ENCODE measurements around the gene CFAP46. TPM values are rescaled to one million over a fixed set of nuclear protein-coding genes. Genes with fewer than 3 reads are reported as not detected.

Gene CFAP46
- total RNA-seq, 4 donors from 2014 or later: 0.19 to 0.92 (median 0.54) TPM

- Histone ChIP-seq H3K27me3 (peaks cover 0 to 49% (median 0%) of the 10 kb centered on the region in 4 donors), H3K36me3 (no peaks in the 10 kb centered on the region), H3K27ac (no peak overlapping the region), H3K4me3 (no peak overlapping the region), H3K4me1 (peaks cover 0 to 12% (median 0%) of the 10 kb centered on the region in 3 donors), H3K9me3 (no peaks in the 10 kb centered on the region)
- DNase-seq: no peak
- 90 to 96% methylated on average over 20 to 22 of the region's 22 CpGs for WGBS, 2 donors
- intact Hi-C loops (cut with DNase I): no loop called here
- TF ChIP-seq POLR2A (IDR thresholded peaks at IDR 0.05) (no peak), CTCF (IDR thresholded peaks at IDR 0.05) (no peak)
These were observed 90.9 kb downstream of the CFAP46 start for GRCh38 chr10:132851451-132851850.

DNA sequence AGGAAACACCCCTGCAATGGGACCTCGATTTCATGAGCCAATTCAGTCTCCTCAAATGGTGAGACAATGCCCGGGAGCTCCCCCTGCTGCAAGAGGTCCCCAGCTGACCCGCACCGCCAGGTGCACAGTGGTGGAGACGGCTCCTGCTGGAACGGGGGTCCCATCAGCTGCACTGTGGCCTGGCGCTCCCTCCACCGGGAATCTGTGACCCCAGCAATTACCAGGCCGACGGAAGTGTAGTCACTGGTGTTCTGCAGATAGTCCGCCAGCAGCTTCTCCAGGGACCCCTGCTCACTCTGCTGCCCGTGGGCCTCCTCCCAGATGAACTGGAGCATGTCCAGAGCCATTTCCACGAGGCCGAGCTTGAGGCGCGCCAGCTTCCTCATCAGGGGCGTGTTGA, 91.5 kb downstream of the CFAP46 start:
- TF ChIP-seq POLR2A (IDR thresholded peaks at IDR 0.05) (no peak), CTCF (IDR thresholded peaks at IDR 0.05) (no peak)
- Histone ChIP-seq H3K27me3 (peaks cover 0 to 54% (median 0%) of the 10 kb centered on the region in 4 donors), H3K36me3 (no peaks in the 10 kb centered on the region), H3K4me3 (no peak overlapping the region), H3K9me3 (no peaks in the 10 kb centered on the region), H3K4me1 (peaks cover 0 to 12% (median 0%) of the 10 kb centered on the region in 3 donors), H3K27ac (no peak overlapping the region)
- WGBS, 2 donors: 75 to 81% methylated on average over 2 to 6 of the region's 17 CpGs
- intact Hi-C loops (cut with DNase I): no loop called here
- no peak for DNase-seq

DNA sequence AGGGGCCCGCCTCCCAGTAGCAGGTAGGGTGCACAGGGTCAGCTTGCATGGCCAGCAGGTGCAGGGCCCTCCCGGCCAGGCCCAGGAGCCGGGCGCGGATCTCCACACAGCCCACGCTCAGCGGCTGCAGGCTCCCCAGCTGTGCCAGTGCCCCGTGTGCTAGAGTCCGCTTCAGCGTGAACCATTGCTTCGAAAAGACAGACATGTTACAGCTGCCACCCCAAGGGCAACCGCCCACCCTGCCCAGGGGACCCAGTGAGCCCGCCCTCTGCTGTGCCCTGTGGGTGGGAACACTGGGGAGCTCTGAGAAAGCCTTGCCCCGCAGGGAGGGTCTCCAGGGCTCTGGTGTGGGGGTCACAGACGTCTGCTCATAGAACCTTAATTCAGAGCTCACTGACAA, 92.1 kb downstream of the CFAP46 start:
- intact Hi-C loops (cut with DNase I): no loop called here
- Histone ChIP-seq H3K4me1 (peaks cover 0 to 12% (median 0%) of the 10 kb centered on the region in 3 donors), H3K27ac (no peak overlapping the region), H3K27me3 (peaks cover 0 to 60% (median 0%) of the 10 kb centered on the region in 4 donors), H3K4me3 (no peak overlapping the region), H3K9me3 (no peaks in the 10 kb centered on the region), H3K36me3 (no peaks in the 10 kb centered on the region)
- WGBS, 2 donors: 14 to 76% methylated on average over 1 to 2 of the region's 15 CpGs
- TF ChIP-seq POLR2A (IDR thresholded peaks at IDR 0.05) (no peak), CTCF (IDR thresholded peaks at IDR 0.05) (no peak)
- DNase-seq: no peak

- no peak for DNase-seq
- peaks cover 0 to 12% (median 0%) of the 10 kb centered on the region in 3 donors for H3K4me1 ChIP-seq
- no peaks in the 10 kb centered on the region for H3K36me3 ChIP-seq
- H3K4me3 ChIP-seq: no peak overlapping the region
- intact Hi-C loops (cut with DNase I): no loop called here
- 93% methylated on average over 8 of the region's 19 CpGs; no CpG with 5 or more reads in 1 of the 2 donors for WGBS, 2 donors
- H3K9me3 ChIP-seq: no peaks in the 10 kb centered on the region
- no peak for TF ChIP-seq POLR2A (IDR thresholded peaks at IDR 0.05)
- TF ChIP-seq CTCF (IDR thresholded peaks at IDR 0.05): no peak
- H3K27ac ChIP-seq: no peak overlapping the region
- H3K27me3 ChIP-seq: peaks cover 0 to 65% (median 0%) of the 10 kb centered on the region in 4 donors
These were observed 92.8 kb downstream of the CFAP46 start for GRCh38 chr10:132849546-132850031.

DNA sequence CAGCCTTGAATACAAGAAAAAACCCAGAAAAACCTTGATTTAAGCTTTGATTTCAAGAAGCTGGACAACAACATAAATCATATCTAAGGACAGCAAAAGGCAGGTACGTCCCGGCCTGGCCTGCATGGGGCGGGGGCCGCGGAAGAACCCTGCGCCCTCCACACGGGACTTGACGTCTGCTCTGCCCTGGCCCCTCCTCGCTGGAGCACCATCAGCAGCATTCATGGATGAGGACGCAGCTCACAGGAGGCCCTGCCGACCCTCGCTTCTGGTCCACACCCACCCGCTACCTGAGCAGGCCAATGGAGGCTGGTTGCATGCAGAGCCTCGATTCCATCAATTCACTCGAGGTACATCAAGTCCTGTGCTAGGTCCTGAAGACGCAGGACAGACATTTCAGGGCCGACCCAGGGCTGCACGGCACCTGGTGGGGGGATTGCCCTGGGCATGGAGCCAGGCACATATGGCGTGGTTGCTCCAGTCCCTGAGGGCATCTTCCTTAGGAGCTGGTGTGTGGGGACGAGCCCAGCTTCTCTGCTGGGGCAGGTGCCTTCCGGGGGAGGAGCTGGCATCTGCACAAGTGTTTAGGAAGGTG, 93.3 kb downstream of the CFAP46 start:
- Histone ChIP-seq H3K27ac (no peak overlapping the region), H3K36me3 (no peaks in the 10 kb centered on the region), H3K9me3 (no peaks in the 10 kb centered on the region), H3K27me3 (peaks cover 0 to 65% (median 0%) of the 10 kb centered on the region in 4 donors), H3K4me3 (no peak overlapping the region), H3K4me1 (peaks cover 0 to 12% (median 0%) of the 10 kb centered on the region in 3 donors)
- TF ChIP-seq POLR2A (IDR thresholded peaks at IDR 0.05) (no peak), CTCF (IDR thresholded peaks at IDR 0.05) (no peak)
- intact Hi-C loops (cut with DNase I): no loop called here
- WGBS, 2 donors: 69 to 82% methylated on average over 16 to 18 of the region's 21 CpGs
- DNase-seq: no peak

All from esophagus squamous epithelium (tissue), 5 donors.